HCT116 (cell line): ENCODE measurements around the gene ARID5A. TPM values are rescaled to one million over a fixed set of nuclear protein-coding genes. Genes with fewer than 3 reads are reported as not detected.

Source experiments
- ATAC-seq: fragments of 200-7000 bp; cut with Tn5 transposase; 2 replicates; pipeline ENCODE4 v1.9.1; 2020; ENCODE audit warnings: mild to moderate bottlenecking, moderate library complexity
- BruUV-seq: library from RNA; stranded (reverse); fragments of 400-500 nt; replicated peaks from 2 replicates; lab custom pipeline; 2021; lab: Mats Ljungman, UMichigan
- CTCF ChIA-PET: fragments of 300-600 bp; sonication (Branson Sonifier 250); formaldehyde crosslinking; loops from one replicate; lab custom pipeline; 2021; ENCODE audit warnings: antibody characterized with exemption; lab: Charles Lee
- POLR2A ChIA-PET: fragments of 300-600, 350-600 bp; sonication (Branson Sonifier 250); formaldehyde crosslinking; loops from one replicate; lab custom pipeline; 2021; ENCODE audit warnings: antibody characterized with exemption; lab: Charles Lee
- RAD21 ChIA-PET, 2 experiments: fragments of 300-600 bp; sonication (Branson Sonifier 250); formaldehyde crosslinking; loops; one replicate each; lab custom pipeline; 2023; ENCODE audit warnings: low total read pairs in 2 of 2; ENCODE audit not compliant: uncharacterized antibody in 2 of 2, unreplicated experiment in 2 of 2, low non-redundant PET in 1 of 2; lab: Charles Lee
- DNase-seq: peaks from one replicate; pipeline ENCODE4 v3.0.0-alpha.2; 2010; ENCODE audit warnings: low read depth, low spot score
- H2AFZ ChIP-seq: fragments of 200-600 bp; shearing (Covaris generic), sonication (generic); 2 replicates; pipeline ENCODE4 v1.6.1; 2017; ENCODE audit warnings: low read depth, mixed run types, mixed read lengths, antibody characterized with exemption, low read length; ENCODE audit not compliant: poor library complexity, severe bottlenecking
- H3K27ac ChIP-seq: 2 replicates; pipeline ENCODE4 v1.5.1; 2012; ENCODE audit warnings: low read depth, low read length
- H3K27me3 ChIP-seq: fragments of 200-600 bp; sonication (generic); 2 replicates; pipeline ENCODE4 v1.6.1; 2016; ENCODE audit warnings: mixed run types, low read length, mixed read lengths; ENCODE audit not compliant: insufficient read depth
- H3K36me3 ChIP-seq, 2 experiments: fragments of 200-500 bp in 1 of 2; fragments of 200-600 bp in 1 of 2; sonication (Bioruptor generic) in 1 of 2; sonication (generic) in 1 of 2; 2 replicates each; pipeline versions ENCODE4 v1.5.1 to v1.6.1; 2014 to 2016; ENCODE audit warnings: low read length in 2 of 2, inconsistent platforms in 1 of 2, mixed read lengths in 1 of 2, mixed run types in 1 of 2; ENCODE audit not compliant: insufficient read depth in 2 of 2, control insufficient read depth in 1 of 2
- H3K4me1 ChIP-seq, 2 experiments: fragments of 200-600 bp in 1 of 2; sonication (generic) in 1 of 2; 2 replicates each; pipeline versions ENCODE4 v1.5.1 to v1.6.1; 2012 to 2017; ENCODE audit warnings: low read length in 2 of 2, inconsistent platforms in 1 of 2, mild to moderate bottlenecking in 1 of 2, mixed read lengths in 1 of 2, mixed run types in 1 of 2, moderate library complexity in 1 of 2; ENCODE audit not compliant: insufficient read depth in 2 of 2, control insufficient read depth in 1 of 2
- H3K4me2 ChIP-seq: fragments of 200-600 bp; sonication (generic); 2 replicates; pipeline ENCODE4 v1.6.1; 2017; ENCODE audit warnings: mixed run types, low read length, mixed read lengths
- H3K4me3 ChIP-seq, 2 experiments: fragments of 200-600 bp in 1 of 2; sonication (generic) in 1 of 2; replicated peaks in 1 of 2; 2 replicates each; pipeline ENCODE4 v1.5.1; 2011 to 2016; ENCODE audit warnings: low read length in 2 of 2, control low read depth in 1 of 2, low read depth in 1 of 2, mild to moderate bottlenecking in 1 of 2, mixed read lengths in 1 of 2, mixed run types in 1 of 2
- H3K79me2 ChIP-seq: fragments of 200-600 bp; sonication (generic); 2 replicates; pipeline ENCODE4 v1.6.1; 2017; ENCODE audit warnings: mild to moderate bottlenecking, mixed run types, low read length, moderate library complexity, mixed read lengths; ENCODE audit not compliant: insufficient read depth
- H3K9ac ChIP-seq: fragments of 200-600 bp; sonication (generic); 2 replicates; pipeline ENCODE4 v1.6.1; 2016; ENCODE audit warnings: low read length, mixed read lengths
- H3K9me2 ChIP-seq: fragments of 200-600 bp; sonication (generic), shearing (Covaris generic); 2 replicates; pipeline ENCODE4 v1.6.1; 2017; ENCODE audit warnings: mixed run types, mild to moderate bottlenecking, moderate library complexity; ENCODE audit not compliant: insufficient read depth
- H3K9me3 ChIP-seq, 2 experiments: fragments of 200-500 bp in 1 of 2; fragments of 200-600 bp in 1 of 2; sonication (Bioruptor generic) in 1 of 2; sonication (generic) in 1 of 2; 2 replicates each; pipeline ENCODE4 v1.6.1; 2014 to 2017; ENCODE audit warnings: low read length in 2 of 2, mixed read lengths in 2 of 2, inconsistent platforms in 1 of 2, low read depth in 1 of 2, mild to moderate bottlenecking in 1 of 2, mixed run types in 1 of 2, moderate library complexity in 1 of 2; ENCODE audit not compliant: control insufficient read depth in 1 of 2, insufficient read depth in 1 of 2
- H4K20me1 ChIP-seq: fragments of 200-600 bp; sonication (generic), shearing (Covaris generic); 2 replicates; pipeline ENCODE4 v1.6.1; 2017; ENCODE audit warnings: mixed run types, mild to moderate bottlenecking, moderate library complexity; ENCODE audit not compliant: insufficient read depth
- CEBPB ChIP-seq: IDR thresholded peaks from 2 replicates; pipeline ENCODE4 v1.6.1; 2012; ENCODE audit warnings: low read depth
- CTCF ChIP-seq, 3 experiments: fragments of 200-600 bp in 1 of 3; sonication (generic) in 1 of 3; IDR thresholded peaks in 2 of 3; conservative IDR thresholded peaks in 1 of 3; 2 replicates each; pipeline ENCODE4 v1.5.1; 2012 to 2017; ENCODE audit warnings: low read depth in 2 of 3, low read length in 2 of 3, antibody characterized with exemption in 1 of 3, borderline replicate concordance in 1 of 3, control low read depth in 1 of 3, mild to moderate bottlenecking in 1 of 3, mixed read lengths in 1 of 3, mixed run types in 1 of 3, moderate library complexity in 1 of 3; ENCODE audit not compliant: insufficient read depth in 1 of 3
- EGR1 ChIP-seq: IDR thresholded peaks from 2 replicates; pipeline ENCODE4 v1.6.1; 2012; ENCODE audit warnings: low read depth
- ELF1 ChIP-seq: IDR thresholded peaks from 2 replicates; pipeline ENCODE4 v1.6.1; 2012; ENCODE audit warnings: low read depth, borderline replicate concordance
- EZH2 ChIP-seq: fragments of 200-600 bp; sonication (generic); IDR thresholded peaks from 2 replicates; pipeline ENCODE4 v1.6.1; 2017; ENCODE audit warnings: antibody characterized with exemption, mixed run types
- EZH2phosphoT487 ChIP-seq: fragments of 200-600 bp; IDR thresholded peaks from 2 replicates; pipeline ENCODE4 v1.6.1; 2018; ENCODE audit warnings: antibody characterized with exemption, borderline replicate concordance
- FOSL1 ChIP-seq: IDR thresholded peaks from 2 replicates; pipeline ENCODE4 v1.6.1; 2012; ENCODE audit warnings: low read depth
- JUND ChIP-seq: IDR thresholded peaks from 2 replicates; pipeline ENCODE4 v1.6.1; 2012
- POLR2A ChIP-seq: IDR thresholded peaks from 2 replicates; pipeline ENCODE4 v1.7.0; 2011; ENCODE audit warnings: borderline replicate concordance; ENCODE audit not compliant: insufficient read depth, insufficient read length; ENCODE audit errors: extremely low read depth
- RAD21 ChIP-seq: IDR thresholded peaks from 2 replicates; pipeline ENCODE4 v1.6.1; 2012; ENCODE audit warnings: low read depth, mild to moderate bottlenecking
- SIN3A ChIP-seq: IDR thresholded peaks from 2 replicates; pipeline ENCODE4 v1.6.1; 2012; ENCODE audit warnings: low read depth
- SP1 ChIP-seq: IDR thresholded peaks from 2 replicates; pipeline ENCODE4 v1.6.1; 2012; ENCODE audit warnings: low read depth
- SRF ChIP-seq: IDR thresholded peaks from 2 replicates; pipeline ENCODE4 v1.6.1; 2012; ENCODE audit warnings: low read depth
- TCF7L2 ChIP-seq: IDR thresholded peaks from 2 replicates; pipeline ENCODE4 v1.7.0; 2011; ENCODE audit warnings: borderline replicate concordance, inconsistent platforms; ENCODE audit not compliant: insufficient read depth, insufficient read length; ENCODE audit errors: extremely low read depth
- YY1 ChIP-seq: IDR thresholded peaks from 2 replicates; pipeline ENCODE4 v1.6.1; 2011; ENCODE audit warnings: low read length, low read depth, moderate library complexity, mild to moderate bottlenecking; ENCODE audit not compliant: insufficient replicate concordance; ENCODE audit errors: extremely low read depth
- ZBTB33 ChIP-seq: IDR thresholded peaks from 2 replicates; pipeline ENCODE4 v1.6.1; 2011; ENCODE audit warnings: mild to moderate bottlenecking, low read length, moderate library complexity; ENCODE audit not compliant: insufficient replicate concordance; ENCODE audit errors: extremely low read depth
- ZNF274 ChIP-seq: fragments of 200-500 bp; sonication (Bioruptor generic); IDR thresholded peaks from 2 replicates; pipeline ENCODE4 v1.6.1; 2014; ENCODE audit warnings: mild to moderate bottlenecking, low read depth, low read length, inconsistent platforms
- intact Hi-C: fragments of 100-400 bp; cut with micrococcal nuclease; formaldehyde crosslinking; loops from 2 replicates; pipeline ENCODE4 v1.10.0; 2022
- total RNA-seq: library from RNA; stranded (reverse); gene quantifications from one replicate; pipeline ENCODE4 v1.2.1, GENCODE V29; 2021; ENCODE audit not compliant: unreplicated experiment
- TF ChIP-seq, protein P1 (sequence below): IDR thresholded peaks from 2 replicates; pipeline ENCODE4 v1.6.1; 2012; ENCODE audit warnings: low read depth
- TF ChIP-seq, protein P2 (sequence below): IDR thresholded peaks from 2 replicates; pipeline ENCODE4 v1.6.1; 2012

ARID5A gene
- total RNA-seq, 1 experiment from 2014 or later, result 8.2 TPM

DNA sequence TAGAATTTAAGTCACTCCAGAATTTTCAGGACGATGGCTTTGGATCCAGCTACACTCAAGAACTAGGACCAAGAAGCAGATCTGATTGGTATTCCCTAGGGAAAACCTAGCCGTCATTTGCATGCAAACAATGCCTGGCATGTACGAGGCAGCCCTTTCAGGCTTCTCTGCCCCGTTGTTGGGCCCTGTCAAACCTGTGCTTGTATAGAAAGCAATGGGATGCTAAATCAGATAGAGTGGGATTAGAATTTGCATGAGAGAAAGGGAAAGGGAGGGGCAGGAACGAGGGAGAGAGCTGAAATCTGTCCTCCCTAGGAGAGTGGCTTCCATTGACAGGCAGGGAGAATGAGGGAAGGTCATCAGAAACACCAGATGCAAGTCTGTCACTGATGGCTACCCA, 28.6 kb downstream of the ARID5A start:
- DNase-seq, result no peak
- H3K36me3 ChIP-seq, result no peaks in the 10 kb centered on the region
- no peaks in the 10 kb centered on the region for H3K27me3 ChIP-seq
- no peak for TF ChIP-seq JUND
- TF ChIP-seq ZNF274, result no peak
- TF ChIP-seq TCF7L2, result no peak
- TF ChIP-seq FOSL1, result no peak
- no peak for TF ChIP-seq CEBPB
- TF ChIP-seq, protein P1, sequence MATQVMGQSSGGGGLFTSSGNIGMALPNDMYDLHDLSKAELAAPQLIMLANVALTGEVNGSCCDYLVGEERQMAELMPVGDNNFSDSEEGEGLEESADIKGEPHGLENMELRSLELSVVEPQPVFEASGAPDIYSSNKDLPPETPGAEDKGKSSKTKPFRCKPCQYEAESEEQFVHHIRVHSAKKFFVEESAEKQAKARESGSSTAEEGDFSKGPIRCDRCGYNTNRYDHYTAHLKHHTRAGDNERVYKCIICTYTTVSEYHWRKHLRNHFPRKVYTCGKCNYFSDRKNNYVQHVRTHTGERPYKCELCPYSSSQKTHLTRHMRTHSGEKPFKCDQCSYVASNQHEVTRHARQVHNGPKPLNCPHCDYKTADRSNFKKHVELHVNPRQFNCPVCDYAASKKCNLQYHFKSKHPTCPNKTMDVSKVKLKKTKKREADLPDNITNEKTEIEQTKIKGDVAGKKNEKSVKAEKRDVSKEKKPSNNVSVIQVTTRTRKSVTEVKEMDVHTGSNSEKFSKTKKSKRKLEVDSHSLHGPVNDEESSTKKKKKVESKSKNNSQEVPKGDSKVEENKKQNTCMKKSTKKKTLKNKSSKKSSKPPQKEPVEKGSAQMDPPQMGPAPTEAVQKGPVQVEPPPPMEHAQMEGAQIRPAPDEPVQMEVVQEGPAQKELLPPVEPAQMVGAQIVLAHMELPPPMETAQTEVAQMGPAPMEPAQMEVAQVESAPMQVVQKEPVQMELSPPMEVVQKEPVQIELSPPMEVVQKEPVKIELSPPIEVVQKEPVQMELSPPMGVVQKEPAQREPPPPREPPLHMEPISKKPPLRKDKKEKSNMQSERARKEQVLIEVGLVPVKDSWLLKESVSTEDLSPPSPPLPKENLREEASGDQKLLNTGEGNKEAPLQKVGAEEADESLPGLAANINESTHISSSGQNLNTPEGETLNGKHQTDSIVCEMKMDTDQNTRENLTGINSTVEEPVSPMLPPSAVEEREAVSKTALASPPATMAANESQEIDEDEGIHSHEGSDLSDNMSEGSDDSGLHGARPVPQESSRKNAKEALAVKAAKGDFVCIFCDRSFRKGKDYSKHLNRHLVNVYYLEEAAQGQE, result no peak
- TF ChIP-seq EZH2, result no peak
- TF ChIP-seq SRF, result no peak
- TF ChIP-seq ELF1, result no peak
- TF ChIP-seq ZBTB33, result no peak
- TF ChIP-seq SIN3A, result no peak
- no peak for TF ChIP-seq CTCF (IDR thresholded peaks at IDR 0.05 in 2 of 3, conservative IDR thresholded peaks at IDR 0.05 in 1 of 3; ENCODE audit: borderline replicate concordance in 1 of 3, insufficient read depth in 1 of 3, low read depth in 2 of 3, low read length in 2 of 3)
- no peak for TF ChIP-seq RAD21
- no peak for TF ChIP-seq EZH2phosphoT487
- no peak for TF ChIP-seq YY1
- TF ChIP-seq, protein P2, sequence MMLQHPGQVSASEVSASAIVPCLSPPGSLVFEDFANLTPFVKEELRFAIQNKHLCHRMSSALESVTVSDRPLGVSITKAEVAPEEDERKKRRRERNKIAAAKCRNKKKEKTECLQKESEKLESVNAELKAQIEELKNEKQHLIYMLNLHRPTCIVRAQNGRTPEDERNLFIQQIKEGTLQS, result no peak
- no peak for TF ChIP-seq SP1
- TF ChIP-seq EGR1, result no peak
- no peak for TF ChIP-seq POLR2A
- H2AFZ ChIP-seq, result no peak overlapping the region
- no TSS peak for BruUV-seq
- no peak overlapping the region for H3K9ac ChIP-seq
- no peaks in the 10 kb centered on the region for H3K4me1 ChIP-seq
- POLR2A ChIA-PET, result no interaction called here
- ATAC-seq, result no peak
- CTCF ChIA-PET, result interaction anchor here (1.1 kb wide), 1 partner anchor 11 kb away, joined by 3 read pairs; no protein-coding TSS in a partner anchor
- no peaks in the 10 kb centered on the region for H3K79me2 ChIP-seq
- no peaks in the 10 kb centered on the region for H4K20me1 ChIP-seq
- no peak overlapping the region for H3K4me3 ChIP-seq
- no peak overlapping the region for H3K27ac ChIP-seq
- H3K9me2 ChIP-seq, result no peaks in the 10 kb centered on the region
- intact Hi-C loops, result no loop called here
- RAD21 ChIA-PET, result interaction anchor here in 1 of 2 experiments (0.7 kb wide), 1 partner anchor 22 kb away, joined by 3 read pairs; no protein-coding TSS in a partner anchor
- no peaks in the 10 kb centered on the region for H3K9me3 ChIP-seq
- no peak overlapping the region for H3K4me2 ChIP-seq
